ENCODE results near the gene TRAM2. TPM values are rescaled to one million over a fixed set of nuclear protein-coding genes. Genes with fewer than 3 reads are reported as not detected.

Gene TRAM2
- total RNA-seq, 1 experiment from 2014 or later, result 21.2 TPM

- Histone ChIP-seq H3K9me3 (ENCODE audit: control insufficient read depth, low read depth, low read length) (no peaks in the 10 kb centered on the region), H3K4me1 (ENCODE audit: insufficient read depth, low read length) (peaks cover 4% of the 10 kb centered on the region; the same call in 1 of the 2 replicates), H3K27ac (ENCODE audit: insufficient read length, low read depth, low read length) (no peak overlapping the region), H3K56ac (ENCODE audit: insufficient read length, low read depth, low read length) (no peak overlapping the region), H3K79me2 (ENCODE audit: insufficient read depth, low read length) (peaks cover 2% of the 10 kb centered on the region; the same call in 1 of the 2 replicates), H3K4me2 (ENCODE audit: insufficient read depth, insufficient read length, low read length) (no peak overlapping the region), H3K23me2 (ENCODE audit: insufficient read length, low read depth, low read length, poor library complexity, severe bottlenecking) (no peaks in the 10 kb centered on the region), H2BK20ac (ENCODE audit: low read depth, low read length, poor library complexity, severe bottlenecking) (no peak overlapping the region), H2AFZ (ENCODE audit: low read length) (no peak overlapping the region), H4K91ac (ENCODE audit: insufficient read length, low read depth, low read length) (no peak overlapping the region), H3K14ac (ENCODE audit: insufficient read depth, low read length) (no peak overlapping the region), H2BK12ac (ENCODE audit: insufficient read length, low read depth, low read length) (no peak overlapping the region), H4K20me1 (ENCODE audit: control insufficient read depth, insufficient read depth, insufficient read length) (no peaks in the 10 kb centered on the region), H3K27me3 (ENCODE audit: insufficient read depth, low read length) (no peaks in the 10 kb centered on the region), H3K9ac (ENCODE audit: extremely low read depth, insufficient read length, low read length) (no peak overlapping the region), H4K8ac (replicated peaks; ENCODE audit: insufficient read length, low read depth, low read length) (no peak overlapping the region), H4K5ac (ENCODE audit: insufficient read length, low read depth, low read length) (no peak overlapping the region), H3K79me1 (ENCODE audit: insufficient read depth, low read depth, low read length, poor library complexity, severe bottlenecking) (no peaks in the 10 kb centered on the region), H3K18ac (ENCODE audit: insufficient read length, low read depth, low read length) (no peak overlapping the region), H3T11ph (ENCODE audit: low read length) (no peak overlapping the region), H2BK120ac (ENCODE audit: low read depth, low read length, poor library complexity, severe bottlenecking) (no peak overlapping the region), H2AK5ac (ENCODE audit: insufficient read length, low read length) (no peak overlapping the region), H3K23ac (ENCODE audit: insufficient read length, low read depth, low read length) (no peak overlapping the region), H2BK5ac (ENCODE audit: insufficient read length, low read length) (no peak overlapping the region), H2BK15ac (ENCODE audit: low read depth, low read length) (no peak overlapping the region), H3K4ac (ENCODE audit: low read depth, low read length) (no peak overlapping the region)
- H3K4me1 Mint-ChIP-seq, result peaks cover 32 to 41% of the 10 kb centered on the region in 2 experiments
- WGBS (ENCODE audit: extremely low coverage, insufficient read length, low lambda C conversion rate), result no CpG with 5 or more reads among the region's 11 CpGs
- H3K27ac Mint-ChIP-seq, result peak overlapping the region; percentile 45 to 82 (median 56); a peak in 5 of 7 replicates
- DNase-seq, result peak; percentile 42
- no peaks in the 10 kb centered on the region for H3K9me3 Mint-ChIP-seq
- TF ChIP-seq, protein P1, sequence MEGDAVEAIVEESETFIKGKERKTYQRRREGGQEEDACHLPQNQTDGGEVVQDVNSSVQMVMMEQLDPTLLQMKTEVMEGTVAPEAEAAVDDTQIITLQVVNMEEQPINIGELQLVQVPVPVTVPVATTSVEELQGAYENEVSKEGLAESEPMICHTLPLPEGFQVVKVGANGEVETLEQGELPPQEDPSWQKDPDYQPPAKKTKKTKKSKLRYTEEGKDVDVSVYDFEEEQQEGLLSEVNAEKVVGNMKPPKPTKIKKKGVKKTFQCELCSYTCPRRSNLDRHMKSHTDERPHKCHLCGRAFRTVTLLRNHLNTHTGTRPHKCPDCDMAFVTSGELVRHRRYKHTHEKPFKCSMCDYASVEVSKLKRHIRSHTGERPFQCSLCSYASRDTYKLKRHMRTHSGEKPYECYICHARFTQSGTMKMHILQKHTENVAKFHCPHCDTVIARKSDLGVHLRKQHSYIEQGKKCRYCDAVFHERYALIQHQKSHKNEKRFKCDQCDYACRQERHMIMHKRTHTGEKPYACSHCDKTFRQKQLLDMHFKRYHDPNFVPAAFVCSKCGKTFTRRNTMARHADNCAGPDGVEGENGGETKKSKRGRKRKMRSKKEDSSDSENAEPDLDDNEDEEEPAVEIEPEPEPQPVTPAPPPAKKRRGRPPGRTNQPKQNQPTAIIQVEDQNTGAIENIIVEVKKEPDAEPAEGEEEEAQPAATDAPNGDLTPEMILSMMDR (conservative IDR thresholded peaks at IDR 0.05), result no peak
- no peaks in the 10 kb centered on the region for H3K27me3 Mint-ChIP-seq (ENCODE audit: low read depth)
- no peak overlapping the region for H3K4me3 Mint-ChIP-seq
- no peaks in the 10 kb centered on the region for H3K36me3 Mint-ChIP-seq (ENCODE audit: insufficient read depth in 1 of 3, low read depth in 3 of 3)
These were observed 19.2 kb downstream of the TRAM2 start for GRCh38 chr6:52557389-52558265.

All from H9 (cell line).